NCI-H2171 treated with DMSO at 0.1 percent for 48 hours (cell line): ENCODE data around the gene BOLA3.
"Not testable (repeated sequence)": the region's sequence is repeated elsewhere in the genome, so short reads cannot be mapped to it uniquely, and the experiment has no call there.

Source experiments
- DNase-seq: peaks from one replicate; lab custom pipeline; 2025; lab: John Stamatoyannopoulos, UW

BOLA3 gene

DNA sequence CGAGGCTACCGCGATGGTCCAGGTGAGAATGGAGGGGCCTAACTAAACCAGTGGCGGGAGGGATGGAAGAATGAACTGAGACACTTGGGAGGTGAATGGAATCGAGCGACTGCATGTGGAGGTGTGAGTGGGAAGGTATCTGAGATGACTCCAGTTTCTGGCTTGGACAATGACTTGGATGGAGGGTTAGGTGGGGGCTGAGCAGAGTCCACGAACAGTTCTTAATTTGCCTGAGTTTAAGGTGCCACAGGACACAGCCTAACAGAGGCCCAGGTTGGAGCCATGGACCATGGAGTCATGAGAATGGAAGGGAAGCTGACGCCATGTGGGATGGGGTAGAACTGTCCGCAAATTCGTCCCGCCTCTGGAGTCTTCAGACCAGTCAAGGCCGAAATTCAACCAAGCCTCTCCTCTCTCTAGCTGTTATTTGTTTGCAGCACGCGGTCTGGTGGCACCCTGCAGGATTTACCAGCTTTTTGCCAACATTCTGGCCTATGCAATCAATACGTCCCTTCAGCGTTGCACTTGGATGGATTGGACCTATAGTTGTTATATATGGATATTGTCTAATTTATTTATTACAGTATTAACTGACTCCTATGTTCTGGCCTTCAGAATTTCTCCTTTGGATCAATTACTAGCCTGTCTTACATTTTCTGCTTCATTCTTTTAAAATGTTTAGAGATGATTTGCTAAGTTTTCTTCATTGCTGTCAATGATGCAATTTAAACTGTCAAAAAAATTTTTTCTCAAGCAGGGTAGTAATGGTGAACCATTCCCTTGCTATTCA, 940 bp upstream of the BOLA3 start:
- no peak for DNase-seq

GRCh38 chr2:74146929-74147726, 584 bp downstream of the BOLA3 start:
- peak; percentile 74 for DNase-seq

- DNase-seq, result peak; percentile 8
Measured at GRCh38 chr2:74142340-74142739, 5.4 kb downstream of the BOLA3 start.

DNA sequence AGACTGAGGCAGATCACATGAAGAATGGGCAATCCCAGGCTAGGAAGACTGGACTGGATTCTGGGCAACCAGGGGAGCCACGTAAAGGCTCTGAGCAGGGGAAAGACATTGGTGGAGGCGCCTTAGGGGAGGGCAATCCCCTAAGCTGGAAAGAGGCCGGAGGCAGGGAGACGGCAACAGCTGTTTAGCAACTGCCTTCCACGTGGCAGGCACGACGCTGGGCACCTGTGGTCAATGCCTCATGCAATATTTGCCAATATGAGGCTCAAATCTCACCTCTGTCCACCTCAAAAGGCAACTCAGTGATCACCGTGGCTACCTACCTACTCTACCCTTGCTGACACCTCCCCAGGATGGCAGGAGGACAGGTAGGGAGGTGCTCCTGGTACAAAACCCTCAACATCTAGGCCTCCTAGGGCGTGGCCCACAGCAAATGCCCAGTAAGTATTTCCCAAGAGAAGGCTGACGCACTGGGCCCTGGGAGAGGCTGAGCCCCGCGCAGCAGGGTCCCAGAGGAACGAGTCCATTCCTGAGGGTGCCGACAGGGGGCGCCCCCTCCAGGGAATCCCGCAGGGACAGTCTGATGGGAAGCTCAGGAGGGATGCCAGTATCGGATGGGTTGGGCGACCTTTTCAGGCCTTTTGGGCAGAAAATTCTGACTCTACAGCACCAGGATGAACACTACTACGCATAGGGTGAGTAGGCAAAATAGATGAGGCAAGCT, 8.9 kb downstream of the BOLA3 start:
- DNase-seq, result no peak

DNA sequence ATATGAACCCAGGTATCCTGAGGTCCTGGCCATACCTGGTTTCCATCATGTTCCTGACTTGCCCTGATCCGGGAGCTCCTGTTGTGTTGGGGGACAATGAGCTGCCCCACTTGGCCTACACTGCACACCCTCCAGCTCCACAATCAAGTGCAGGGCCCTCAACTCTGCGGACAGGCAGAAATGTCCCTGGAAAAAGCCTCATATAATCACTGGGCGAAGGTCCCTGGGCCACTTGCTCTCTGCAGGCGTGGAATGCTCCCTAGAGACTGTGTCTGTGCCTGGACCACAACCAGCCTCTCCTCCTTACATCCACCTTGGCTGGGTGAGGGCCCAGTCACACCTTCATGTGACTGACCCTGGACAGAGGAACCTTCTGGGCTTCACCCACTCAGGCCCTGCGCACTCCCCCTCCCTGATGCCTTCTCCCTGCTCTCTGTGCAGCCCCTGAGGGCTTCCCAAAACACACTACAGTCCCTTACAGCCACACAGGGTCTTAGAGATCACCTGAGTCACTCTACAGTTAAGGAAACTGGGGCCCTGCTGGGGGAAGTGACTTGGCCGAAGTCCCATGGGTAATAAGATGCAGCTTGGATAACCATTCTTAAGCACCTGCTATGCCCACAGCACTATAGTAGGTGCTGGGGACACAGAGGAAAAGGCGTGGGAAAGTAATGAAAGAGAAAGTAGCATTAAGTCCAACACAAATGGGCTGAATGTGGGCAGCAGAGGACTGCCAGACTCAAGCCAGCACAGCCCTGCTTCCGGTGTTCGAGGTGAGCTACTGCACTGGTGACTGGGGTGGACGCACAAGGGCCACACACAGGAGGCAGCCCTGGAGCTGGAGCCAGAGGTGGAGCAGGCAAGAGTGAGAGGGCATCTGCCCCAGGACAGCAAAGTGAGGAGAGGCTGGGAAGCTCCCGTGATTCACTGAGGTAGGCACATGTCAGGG, 9.8 kb downstream of the BOLA3 start:
- DNase-seq, result no peak

DNA sequence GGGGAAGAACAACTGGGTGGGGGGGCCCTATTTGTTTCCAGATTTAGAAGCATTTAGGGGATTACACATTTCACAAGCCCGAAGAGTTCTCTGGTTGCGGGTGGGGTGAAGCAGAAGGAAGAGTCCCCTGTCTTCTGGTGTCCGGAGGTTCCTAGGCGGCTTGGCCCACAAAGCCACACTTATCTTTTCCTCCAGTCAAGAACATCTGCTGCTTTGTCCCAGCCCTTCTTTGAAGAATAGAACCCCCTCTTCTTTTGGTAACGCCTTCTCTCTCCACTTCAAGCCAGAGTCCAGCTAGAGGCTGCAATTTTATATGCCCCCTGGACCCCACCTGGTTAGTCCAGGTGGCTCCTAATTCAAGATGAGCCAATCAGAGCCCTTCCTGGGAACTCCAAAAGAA, 15.8 kb downstream of the BOLA3 start:
- DNase-seq, result no peak

DNA sequence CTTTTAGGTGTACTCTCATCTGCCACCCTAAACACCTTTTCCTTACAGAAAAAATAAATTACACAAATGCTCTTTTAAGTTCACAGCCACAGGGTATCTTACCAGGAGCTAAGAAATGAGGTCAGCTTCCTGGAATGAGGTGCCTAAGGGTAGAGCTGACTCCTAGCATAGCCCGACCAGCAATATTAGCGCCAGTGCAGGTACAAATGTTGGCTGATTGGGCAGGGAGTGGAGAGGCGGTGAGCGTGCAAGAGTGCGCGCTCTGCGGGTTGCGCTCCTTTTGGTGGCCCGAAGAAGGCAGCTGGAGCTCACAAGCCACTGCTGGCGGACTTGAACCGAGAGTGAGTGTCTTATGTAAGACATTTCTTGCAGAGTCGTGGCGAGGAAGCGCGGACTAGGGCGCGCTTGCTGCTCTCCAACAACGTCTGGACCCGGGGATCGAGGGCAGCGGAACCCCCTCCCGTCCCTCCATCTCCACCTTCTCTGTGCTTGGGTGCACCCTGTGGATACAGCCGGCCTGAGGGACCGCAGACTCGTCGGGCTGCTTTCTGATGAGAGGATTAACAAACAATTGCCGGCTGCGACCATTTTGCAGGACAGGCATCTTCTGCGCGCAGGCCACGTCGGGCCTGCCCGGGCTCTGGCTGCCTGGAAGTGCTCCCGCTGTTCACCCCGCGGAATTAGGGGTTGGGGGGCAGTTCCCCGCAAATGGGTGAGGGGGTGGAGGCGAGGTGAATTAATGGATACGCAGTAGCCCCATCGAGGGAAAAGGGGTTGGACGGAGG, 17.3 kb downstream of the BOLA3 start:
- no peak for DNase-seq

DNA sequence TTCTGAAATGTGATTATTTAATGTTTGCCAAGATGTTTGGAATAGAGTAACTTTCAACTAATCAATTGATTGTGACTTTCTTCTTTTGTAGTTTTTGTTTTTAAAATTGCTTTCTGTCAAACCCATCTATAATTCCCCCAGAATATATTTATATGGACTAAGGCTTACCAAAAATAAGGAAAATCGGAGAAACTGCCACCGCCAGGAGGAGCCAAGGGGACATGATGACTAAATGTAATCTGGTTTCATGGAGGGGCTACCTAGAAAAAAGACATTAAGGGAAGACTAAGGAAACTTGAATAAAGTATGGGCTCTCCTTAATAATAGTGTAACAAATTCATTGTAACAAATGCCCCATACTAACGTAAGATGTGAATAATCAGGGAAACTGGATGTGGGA, 19.5 kb downstream of the BOLA3 start:
- DNase-seq, result no peak

DNA sequence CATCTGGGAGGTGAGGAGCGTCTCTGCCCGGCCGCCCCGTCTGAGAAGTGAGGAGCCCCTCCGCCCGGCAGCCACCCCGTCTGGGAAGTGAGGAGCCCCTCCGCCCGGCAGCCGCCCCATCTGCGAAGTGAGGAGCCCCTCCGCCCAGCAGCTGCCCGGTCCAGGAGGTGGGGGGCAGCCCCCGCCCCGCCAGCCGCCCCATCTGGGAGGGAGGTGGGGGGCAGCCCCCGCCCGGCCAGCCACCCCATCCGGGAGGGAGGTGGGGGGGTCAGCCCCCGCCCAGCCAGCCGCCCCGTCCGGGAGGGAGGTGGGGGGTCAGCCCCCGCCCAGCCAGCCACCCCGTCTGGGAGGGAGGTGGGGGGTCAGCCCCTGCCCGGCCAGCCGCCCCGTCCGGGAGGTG, 23.8 kb downstream of the BOLA3 start:
- DNase-seq, result not testable (repeated sequence)

DNA sequence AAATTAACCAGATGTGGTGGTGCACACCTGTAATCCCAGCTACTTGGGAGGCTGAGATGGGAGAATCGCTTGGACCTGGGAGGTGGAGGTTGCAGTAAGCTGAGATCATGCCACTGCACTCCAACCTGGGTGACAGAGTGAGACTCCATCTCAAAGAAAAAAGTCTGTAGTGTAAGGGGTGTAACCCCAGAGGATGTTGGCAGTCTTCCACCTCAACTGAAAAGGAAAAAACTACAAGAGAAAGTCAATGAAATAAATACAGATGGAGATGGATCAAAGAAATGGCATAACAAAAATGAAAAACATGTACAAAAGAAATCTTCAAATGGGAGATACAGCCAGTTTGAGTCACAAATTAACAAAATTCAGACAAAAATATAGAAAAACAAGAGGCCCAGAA, 25.9 kb downstream of the BOLA3 start:
- DNase-seq, result not testable (repeated sequence)

DNA sequence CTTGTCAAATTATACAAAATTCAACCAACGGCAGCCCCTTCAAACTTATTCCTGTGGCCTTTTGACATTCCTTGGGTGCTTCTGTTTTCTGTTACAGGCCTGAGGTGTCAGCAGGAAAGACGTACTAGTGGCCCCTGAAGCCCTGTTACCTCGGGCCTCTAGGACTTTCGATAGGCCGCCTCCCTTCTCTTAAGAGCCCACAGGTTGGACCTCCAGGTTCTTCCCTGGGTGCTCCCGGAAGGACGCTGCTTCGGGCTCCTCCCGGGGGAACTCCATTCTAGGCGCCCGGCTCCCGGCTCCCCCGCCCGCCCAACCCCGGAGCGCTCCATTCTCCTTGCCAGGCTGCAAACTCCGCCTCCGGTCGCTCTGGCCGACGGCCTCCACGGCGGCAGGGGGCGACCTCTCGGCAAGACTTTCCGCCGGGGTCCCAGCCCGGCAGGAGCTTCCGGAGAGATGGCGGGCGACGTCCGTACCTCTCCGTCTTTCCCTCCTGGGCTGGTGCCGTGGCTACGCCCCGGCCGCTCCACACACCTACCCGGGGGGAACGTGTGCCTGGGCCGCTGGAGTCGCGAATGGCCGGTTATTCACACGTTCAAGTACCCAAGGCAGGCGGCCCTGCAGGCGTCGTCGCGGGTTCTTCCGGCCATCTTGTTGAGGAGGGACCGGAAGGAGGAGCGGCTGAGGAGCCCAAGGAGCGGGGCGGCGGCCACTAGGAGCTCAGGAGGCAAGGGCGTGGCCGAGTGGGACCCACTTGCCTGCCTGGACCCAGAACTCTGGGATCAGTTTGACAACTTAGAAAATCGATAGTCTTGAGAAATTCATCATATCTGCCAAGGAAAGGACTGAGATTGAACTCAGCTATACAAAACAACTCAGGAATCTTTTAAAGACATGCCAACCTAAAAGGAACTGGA, 27.5 kb downstream of the BOLA3 start:
- peak; percentile 90 for DNase-seq

GRCh38 chr2:74119339-74119738, 28.4 kb downstream of the BOLA3 start:
- no peak for DNase-seq

GRCh38 chr2:74111380-74111779, 36.3 kb downstream of the BOLA3 start:
- DNase-seq, result no peak

GRCh38 chr2:74110537-74110936, 37.2 kb downstream of the BOLA3 start:
- no peak for DNase-seq

DNA sequence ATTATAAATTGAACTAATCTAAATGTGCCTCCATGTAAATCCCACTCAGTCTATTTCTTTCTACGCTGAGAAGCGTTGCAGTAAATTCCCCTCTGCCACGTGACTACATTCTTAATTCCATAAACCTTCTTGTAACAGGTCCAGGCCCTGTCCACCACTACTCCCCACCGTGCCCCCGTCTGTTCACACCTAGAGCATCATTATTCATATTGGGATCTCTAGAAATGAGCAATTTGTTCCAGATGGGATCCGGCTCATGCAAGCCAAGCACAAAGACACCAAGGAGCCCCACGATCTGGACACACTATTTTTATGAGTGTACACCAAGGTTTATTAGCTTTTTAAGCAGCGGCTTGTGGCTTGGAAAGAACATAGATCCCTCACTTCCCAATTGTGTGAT, 38.2 kb downstream of the BOLA3 start:
- DNase-seq, result no peak

GRCh38 chr2:74107071-74107470, 40.6 kb downstream of the BOLA3 start:
- DNase-seq, result no peak

DNA sequence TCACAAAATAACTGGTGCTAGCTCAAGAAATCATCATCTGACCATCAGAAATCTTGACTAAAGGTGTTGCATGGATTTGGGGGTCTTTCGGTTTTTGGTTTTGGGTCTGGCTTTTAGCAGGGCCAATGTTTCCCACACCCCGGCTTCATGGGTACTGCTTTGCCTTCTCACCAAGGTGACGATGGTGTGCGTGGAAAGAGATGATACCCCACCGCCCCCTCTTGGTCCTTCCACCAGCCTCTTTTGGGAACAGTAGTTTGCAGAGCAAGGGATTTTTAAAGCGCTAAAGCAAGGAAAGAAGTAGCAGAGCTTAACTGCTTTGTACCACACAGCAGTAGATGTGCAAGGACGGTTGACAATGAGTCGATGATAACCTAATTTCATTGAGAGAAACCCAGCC, 42.3 kb downstream of the BOLA3 start:
- DNase-seq, result no peak

GRCh38 chr2:74104839-74105238, 42.9 kb downstream of the BOLA3 start:
- no peak for DNase-seq

DNA sequence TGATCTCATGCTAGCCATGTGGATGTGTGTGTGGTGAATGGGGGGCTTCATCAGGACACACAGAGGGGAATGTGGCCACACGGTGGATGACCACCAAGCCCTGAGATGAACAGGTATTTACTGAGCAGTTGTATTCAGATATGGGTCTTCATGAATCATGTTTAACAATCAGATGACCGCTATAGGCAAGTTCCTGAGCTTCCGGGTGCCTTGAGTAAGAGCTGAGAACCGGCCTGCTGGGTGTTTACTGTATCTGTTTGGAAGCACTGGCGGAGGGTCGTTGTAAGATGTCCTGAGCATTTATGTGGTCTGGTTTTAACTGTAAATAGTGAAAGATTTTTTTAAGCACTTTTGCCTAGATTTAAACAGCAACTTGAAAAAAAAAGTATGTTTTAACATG, 43.9 kb downstream of the BOLA3 start:
- DNase-seq, result no peak

DNA sequence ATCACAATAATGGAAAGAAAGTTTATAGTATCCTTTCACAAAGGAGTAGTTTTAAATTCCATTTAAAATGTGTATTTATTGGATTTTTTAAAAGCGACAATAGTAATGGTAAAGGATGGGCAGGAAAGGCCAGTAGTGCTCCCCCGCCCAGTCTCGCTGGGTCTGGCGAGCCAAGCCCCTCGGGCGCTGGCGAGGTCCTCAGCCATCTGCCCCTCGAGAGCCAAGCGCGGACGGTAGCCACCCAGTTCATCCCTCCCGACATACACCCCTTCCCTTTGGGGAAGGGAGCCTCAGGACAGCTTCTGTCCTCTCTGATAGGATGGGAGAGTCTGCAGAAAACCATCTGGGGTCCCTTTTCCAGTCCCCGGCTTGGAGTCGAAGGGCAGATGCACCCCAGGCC, 45.2 kb downstream of the BOLA3 start:
- no peak for DNase-seq
